Stimulated activated CD4-positive, alpha-beta T cell treated with anti-CD3 and anti-CD28 coated beads, Interleukin-4, amount 100 ng/mL, for 4 hours (primary cell): Measurements from ENCODE around the gene ITSN1.

Source experiments
- DNase-seq, 2 experiments: peaks; one replicate each; pipeline ENCODE4 v3.0.0-alpha.2; 2020

The ITSN1 gene

GRCh38 chr21:33733601-33734000 lies 91.3 kb downstream of the ITSN1 start:
- DNase-seq, result no peak

GRCh38 chr21:33734291-33734690 lies 92.0 kb downstream of the ITSN1 start:
- DNase-seq, result no peak

GRCh38 chr21:33734818-33735217 lies 92.5 kb downstream of the ITSN1 start:
- no peak for DNase-seq

- no peak for DNase-seq
Measured at GRCh38 chr21:33736569-33736968, 94.3 kb downstream of the ITSN1 start.

GRCh38 chr21:33739701-33740100 lies 97.4 kb downstream of the ITSN1 start:
- no peak for DNase-seq

- DNase-seq, result no peak
Measured at GRCh38 chr21:33747420-33747819, 105.1 kb downstream of the ITSN1 start.

GRCh38 chr21:33748903-33749302 lies 106.6 kb downstream of the ITSN1 start:
- DNase-seq, result no peak

- DNase-seq, result no peak
Measured at GRCh38 chr21:33750017-33750416, 107.7 kb downstream of the ITSN1 start.

- no peak for DNase-seq
Measured at GRCh38 chr21:33751120-33751519, 108.8 kb downstream of the ITSN1 start.

- no peak for DNase-seq
Measured at GRCh38 chr21:33751533-33751932, 109.2 kb downstream of the ITSN1 start.

- DNase-seq, result no peak
Measured at GRCh38 chr21:33752260-33752659, 110.0 kb downstream of the ITSN1 start.

GRCh38 chr21:33753886-33754285 lies 111.6 kb downstream of the ITSN1 start:
- DNase-seq, result no peak

GRCh38 chr21:33754481-33754880 lies 112.2 kb downstream of the ITSN1 start:
- DNase-seq, result no peak

GRCh38 chr21:33755354-33755753 lies 113.1 kb downstream of the ITSN1 start:
- DNase-seq, result no peak

GRCh38 chr21:33760641-33761440 lies 118.5 kb downstream of the ITSN1 start:
- DNase-seq, result no peak

- no peak for DNase-seq
Measured at GRCh38 chr21:33761441-33762036, 119.2 kb downstream of the ITSN1 start.

GRCh38 chr21:33762803-33763581 lies 120.7 kb downstream of the ITSN1 start:
- no peak for DNase-seq

- no peak for DNase-seq
Measured at GRCh38 chr21:33763582-33763899, 121.2 kb downstream of the ITSN1 start.

GRCh38 chr21:33767236-33767635 lies 124.9 kb downstream of the ITSN1 start:
- DNase-seq, result no peak

- DNase-seq, result no peak
Measured at GRCh38 chr21:33767960-33768359, 125.7 kb downstream of the ITSN1 start.

- no peak for DNase-seq
Measured at GRCh38 chr21:33769057-33769456, 126.8 kb downstream of the ITSN1 start.

- no peak for DNase-seq
Measured at GRCh38 chr21:33770542-33770941, 128.2 kb downstream of the ITSN1 start.

- no peak for DNase-seq
Measured at GRCh38 chr21:33771976-33772375, 129.7 kb downstream of the ITSN1 start.

GRCh38 chr21:33774551-33774950 lies 132.2 kb downstream of the ITSN1 start:
- no peak for DNase-seq
